GM12865 (cell line): ENCODE data around the gene NXPH2.

ENCODE experiments used
- DNase-seq: peaks from one replicate; pipeline ENCODE4 v3.0.0; 2010; ENCODE audit warnings: low read depth
- H3K4me3 ChIP-seq: 2 replicates; pipeline ENCODE4 v1.5.1; 2011; ENCODE audit warnings: mild to moderate bottlenecking, low read depth, low read length, control low read depth
- TF ChIP-seq, protein P1 (sequence below): IDR thresholded peaks from 2 replicates; pipeline ENCODE4 v1.5.1; 2011; ENCODE audit warnings: low read length, control low read depth, low read depth, inconsistent platforms; ENCODE audit not compliant: insufficient read depth; ENCODE audit errors: missing control alignments

Gene NXPH2

DNA sequence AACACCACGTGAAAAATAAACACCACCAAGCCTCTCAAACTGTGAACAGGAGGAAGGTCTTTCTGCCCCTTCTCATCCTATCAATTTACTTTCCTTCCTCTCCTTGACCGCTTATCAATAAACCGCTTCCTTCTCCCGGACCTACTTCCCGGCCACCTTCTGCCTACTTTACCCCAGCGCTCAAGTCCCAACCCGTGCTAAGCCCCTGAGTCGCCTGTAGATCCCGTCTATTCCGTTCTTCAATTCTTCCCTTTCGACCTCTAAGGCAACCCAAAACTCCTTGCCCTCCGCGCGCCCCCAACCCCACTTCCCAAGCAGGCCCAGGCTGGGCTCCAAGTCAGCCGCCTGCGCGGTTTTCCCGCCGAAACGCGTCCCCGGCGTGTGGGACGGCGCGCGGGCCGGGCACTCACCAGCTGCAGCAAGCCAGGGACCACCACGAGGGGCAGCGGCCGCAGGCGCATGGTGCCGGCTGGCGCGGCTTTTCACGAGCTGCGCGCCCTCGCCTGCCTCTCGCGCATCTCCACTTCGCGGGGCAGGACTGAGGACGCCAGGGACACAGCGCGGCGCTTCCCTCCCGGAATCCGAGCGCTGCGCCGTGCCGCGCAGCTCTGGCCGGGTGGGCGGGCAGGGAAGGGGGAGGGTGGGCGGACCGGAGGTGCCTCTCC lies at the start of gene NXPH2:
Gene NXPH2 (minus strand): TSS at position 610 of the 665 bp plus-strand sequence. CDS start 149 bp downstream, at position 461.
- TF ChIP-seq, protein P1, sequence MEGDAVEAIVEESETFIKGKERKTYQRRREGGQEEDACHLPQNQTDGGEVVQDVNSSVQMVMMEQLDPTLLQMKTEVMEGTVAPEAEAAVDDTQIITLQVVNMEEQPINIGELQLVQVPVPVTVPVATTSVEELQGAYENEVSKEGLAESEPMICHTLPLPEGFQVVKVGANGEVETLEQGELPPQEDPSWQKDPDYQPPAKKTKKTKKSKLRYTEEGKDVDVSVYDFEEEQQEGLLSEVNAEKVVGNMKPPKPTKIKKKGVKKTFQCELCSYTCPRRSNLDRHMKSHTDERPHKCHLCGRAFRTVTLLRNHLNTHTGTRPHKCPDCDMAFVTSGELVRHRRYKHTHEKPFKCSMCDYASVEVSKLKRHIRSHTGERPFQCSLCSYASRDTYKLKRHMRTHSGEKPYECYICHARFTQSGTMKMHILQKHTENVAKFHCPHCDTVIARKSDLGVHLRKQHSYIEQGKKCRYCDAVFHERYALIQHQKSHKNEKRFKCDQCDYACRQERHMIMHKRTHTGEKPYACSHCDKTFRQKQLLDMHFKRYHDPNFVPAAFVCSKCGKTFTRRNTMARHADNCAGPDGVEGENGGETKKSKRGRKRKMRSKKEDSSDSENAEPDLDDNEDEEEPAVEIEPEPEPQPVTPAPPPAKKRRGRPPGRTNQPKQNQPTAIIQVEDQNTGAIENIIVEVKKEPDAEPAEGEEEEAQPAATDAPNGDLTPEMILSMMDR = no peak
- no peak for DNase-seq
- H3K4me3 ChIP-seq = no peak within 1 kb of the TSS

DNA sequence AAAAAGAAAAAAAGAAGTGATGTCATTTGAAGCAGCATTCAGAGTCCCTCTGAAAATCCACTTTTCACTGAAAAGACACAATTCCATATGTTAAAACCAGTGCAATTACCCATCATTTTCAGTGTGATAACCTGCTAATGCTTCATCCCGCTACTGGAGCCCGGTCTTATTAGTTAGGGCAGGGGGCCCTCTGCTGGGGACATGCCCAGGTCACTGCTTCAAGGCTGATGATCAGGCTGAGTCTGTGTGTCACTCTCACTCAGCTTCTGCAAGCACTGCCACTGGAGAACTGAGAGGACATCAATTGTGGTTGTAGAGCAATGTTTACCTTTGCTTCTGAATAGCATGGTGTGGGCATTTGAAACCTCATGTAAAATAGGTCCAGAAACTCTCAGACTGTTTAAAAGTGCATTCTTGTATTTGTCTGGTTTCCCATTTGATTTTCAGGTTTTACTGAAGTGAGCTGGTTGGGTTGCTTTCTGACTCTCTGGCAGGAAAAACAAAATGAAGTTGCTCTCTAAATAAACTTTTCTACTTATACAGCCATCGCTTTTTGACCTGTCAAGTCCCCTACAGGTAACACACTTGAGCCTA lies 49.2 kb upstream of the NXPH2 start:
- TF ChIP-seq, protein P1 = peak; percentile 37
- peak; percentile 58 for DNase-seq
- no peak overlapping the region for H3K4me3 ChIP-seq

DNA sequence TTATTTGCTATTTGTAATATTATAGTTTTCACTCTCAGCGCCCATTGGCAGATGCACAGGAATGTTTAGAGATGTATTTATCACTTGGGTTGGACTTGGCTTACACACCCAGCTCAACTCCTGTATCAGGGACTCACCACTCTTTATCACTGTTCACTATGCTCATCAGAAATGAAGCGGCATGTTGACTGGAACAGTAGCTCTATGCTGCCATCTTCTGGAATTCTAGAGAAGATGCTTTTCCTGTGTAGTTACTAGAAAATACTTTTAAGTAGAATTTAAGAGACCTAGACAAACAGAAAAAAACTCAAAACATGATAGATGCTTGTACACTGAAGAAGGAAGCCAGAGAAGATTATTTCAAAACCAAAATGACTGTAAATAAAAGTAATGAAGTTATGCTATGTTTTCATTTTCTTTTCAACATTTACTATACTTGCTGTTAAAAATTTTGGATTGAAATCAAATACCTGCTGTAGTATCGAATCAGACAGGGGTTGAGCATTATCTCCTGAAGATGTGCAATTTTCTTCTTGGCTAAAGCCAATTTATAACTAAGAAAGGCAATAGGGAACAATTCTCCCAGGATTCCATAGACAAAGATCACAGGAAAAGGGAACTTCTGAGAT lies 47.4 kb upstream of the NXPH2 start:
- H3K4me3 ChIP-seq = no peak overlapping the region
- TF ChIP-seq, protein P1 = peak; percentile 59
- peak; percentile 72 for DNase-seq

DNA sequence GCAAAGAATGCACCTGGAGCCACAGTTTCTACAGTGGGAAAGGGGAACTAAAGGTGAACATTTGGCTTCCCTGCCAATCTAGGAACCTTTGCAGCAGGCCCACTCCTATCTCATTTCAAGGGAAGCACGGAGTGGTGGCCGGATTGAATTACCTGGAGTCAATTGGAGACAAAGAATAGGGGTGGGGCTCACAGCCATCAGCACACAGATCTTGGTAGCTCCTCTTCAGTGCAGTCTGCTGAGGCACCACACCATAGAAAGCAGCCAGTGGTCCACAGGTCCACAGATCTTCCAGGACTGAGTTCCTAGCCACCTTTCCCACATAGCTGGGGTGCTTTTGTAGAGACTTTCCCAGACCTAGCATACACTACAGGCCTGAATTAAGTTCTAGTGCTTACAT lies 43.5 kb upstream of the NXPH2 start:
- TF ChIP-seq, protein P1 = no peak
- DNase-seq = no peak
- no peak overlapping the region for H3K4me3 ChIP-seq

DNA sequence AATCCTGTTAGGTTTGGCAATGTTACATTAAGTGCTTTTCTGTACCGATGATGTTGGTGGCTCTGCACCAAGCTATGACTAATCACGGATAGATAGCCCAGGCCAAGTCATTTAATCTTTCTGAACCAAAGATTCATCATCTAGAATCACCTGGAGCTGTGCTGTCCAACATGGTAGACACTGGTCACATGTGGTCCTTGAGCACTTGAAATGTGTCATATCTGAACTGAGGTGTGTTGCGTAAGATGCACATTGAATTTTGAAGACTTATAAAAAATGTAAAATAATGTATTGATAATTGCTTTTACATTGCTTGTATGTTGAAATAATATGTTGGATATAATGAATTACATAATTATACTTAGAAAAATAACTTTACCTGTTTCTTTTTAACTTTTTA lies 39.8 kb upstream of the NXPH2 start:
- DNase-seq = no peak
- TF ChIP-seq, protein P1 = no peak
- no peak overlapping the region for H3K4me3 ChIP-seq

DNA sequence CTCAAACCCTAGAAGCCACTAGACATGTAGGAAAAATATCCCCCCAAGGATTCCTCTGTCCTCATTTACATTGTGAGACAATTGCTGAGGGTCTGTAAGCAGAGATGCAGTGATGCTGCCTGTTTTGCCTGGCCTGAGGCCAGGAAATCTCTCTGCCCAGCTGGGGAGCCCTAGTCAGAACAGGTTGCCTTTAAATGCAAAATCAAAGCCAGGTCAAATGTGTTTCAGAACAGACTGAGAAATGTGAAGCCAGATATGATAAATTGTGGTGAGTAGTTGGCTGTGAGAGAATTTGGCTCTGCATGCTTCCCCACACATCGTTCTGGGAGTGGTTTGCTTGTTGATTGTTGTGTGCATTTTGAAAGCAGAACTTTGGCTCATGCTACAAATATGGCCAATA lies 38.4 kb upstream of the NXPH2 start:
- no peak for DNase-seq
- H3K4me3 ChIP-seq = no peak overlapping the region
- TF ChIP-seq, protein P1 = no peak
